B cell (primary cell): ENCODE results near the gene GRIP1. TPM values are rescaled to one million over a fixed set of nuclear protein-coding genes. Genes with fewer than 3 reads are reported as not detected.
A peak's percentile ranks its signal among the peaks of the same experiment; 100 is the strongest.

Experiments
- ATAC-seq: fragments of 200-7000 bp; cut with Tn5 transposase; one replicate; pipeline ENCODE4 v1.10.0; 2021; ENCODE audit warnings: low read depth, mild to moderate bottlenecking, moderate number of reproducible peaks, moderate library complexity
- CTCF ChIA-PET: fragments of 350-600 bp; sonication (Branson Sonifier 250); formaldehyde crosslinking; loops from one replicate; lab custom pipeline; 2021; ENCODE audit warnings: antibody characterized with exemption, inconsistent platforms; lab: Charles Lee
- POLR2A ChIA-PET: fragments of 350-600 bp; sonication (Branson Sonifier 250); formaldehyde crosslinking; loops from one replicate; lab custom pipeline; 2021; ENCODE audit warnings: antibody characterized with exemption; lab: Charles Lee
- DNase-seq: peaks from one replicate; pipeline ENCODE4 v3.0.0; 2013
- H2AFZ ChIP-seq: 2 replicates; pipeline ENCODE4 v1.6.1; 2012; ENCODE audit warnings: mild to moderate bottlenecking, low read depth, low read length; ENCODE audit not compliant: insufficient read depth, poor library complexity, severe bottlenecking
- H3K27ac ChIP-seq, 2 donors: 1 replicate in 1 of 2; 2 replicates in 1 of 2; pipeline ENCODE4 v1.5.1; 2012 to 2013; ENCODE audit warnings: low read length in 2 of 2, mild to moderate bottlenecking in 2 of 2, moderate library complexity in 1 of 2
- H3K27me3 ChIP-seq, 4 experiments: fragments of 200-600 bp in 1 of 4; sonication (generic) in 1 of 4; replicated peaks in 1 of 4; 1 replicate in 2 of 4; 2 replicates in 2 of 4; pipeline versions ENCODE4 v1.6.1 to v1.7.0; 2013 to 2016; ENCODE audit warnings: low read length in 3 of 4, mild to moderate bottlenecking in 2 of 4, mixed read lengths in 1 of 4, moderate library complexity in 1 of 4; ENCODE audit not compliant: insufficient read depth in 4 of 4, control insufficient read depth in 3 of 4; ENCODE audit errors: control extremely low read depth in 1 of 4
- H3K36me3 ChIP-seq, 2 experiments: replicated peaks in 1 of 2; 1 replicate in 1 of 2; 2 replicates in 1 of 2; pipeline versions ENCODE4 v1.6.1 to v1.7.1; 2013; ENCODE audit warnings: low read length in 1 of 2; ENCODE audit not compliant: insufficient read depth in 2 of 2, control insufficient read depth in 1 of 2; ENCODE audit errors: control extremely low read depth in 1 of 2, extremely low read depth in 1 of 2
- H3K4me1 ChIP-seq, 2 donors: fragments of 200-600 bp in 1 of 2; sonication (generic) in 1 of 2; 1 replicate in 1 of 2; 2 replicates in 1 of 2; pipeline versions ENCODE4 v1.5.1 to v1.6.1; 2013 to 2017; ENCODE audit warnings: low read length in 2 of 2; ENCODE audit not compliant: control insufficient read depth in 2 of 2, insufficient read depth in 2 of 2
- H3K4me2 ChIP-seq: replicated peaks from 2 replicates; pipeline ENCODE3; 2012; ENCODE audit warnings: mild to moderate bottlenecking, low read depth, low read length; ENCODE audit not compliant: poor library complexity, severe bottlenecking
- H3K4me3 ChIP-seq, 5 experiments: fragments of 200-600 bp in 1 of 5; sonication (generic) in 1 of 5; 1 replicate in 3 of 5; 2 replicates in 2 of 5; pipeline versions ENCODE4 v1.5.1 to v1.7.0; 2011 to 2016; ENCODE audit warnings: low read length in 4 of 5, mild to moderate bottlenecking in 4 of 5, low read depth in 2 of 5, control low read depth in 1 of 5, moderate library complexity in 1 of 5; ENCODE audit not compliant: insufficient read depth in 1 of 5; ENCODE audit errors: control extremely low read depth in 1 of 5, extremely low read depth in 1 of 5
- H3K79me2 ChIP-seq: fragments of 200-600 bp; sonication (generic); one replicate; pipeline ENCODE4 v1.6.0; 2016; ENCODE audit warnings: low read length; ENCODE audit not compliant: control insufficient read depth, insufficient read depth
- H3K9ac ChIP-seq: fragments of 200-600 bp; sonication (generic); 2 replicates; pipeline ENCODE4 v1.6.1; 2017; ENCODE audit warnings: mild to moderate bottlenecking, low read length, moderate library complexity
- H3K9me3 ChIP-seq, 3 donors: one replicate each; pipeline versions ENCODE4 v1.6.1 to v1.7.1; 2013; ENCODE audit warnings: low read length in 2 of 3; ENCODE audit not compliant: control insufficient read depth in 2 of 3, insufficient read depth in 1 of 3; ENCODE audit errors: control extremely low read depth in 1 of 3
- H4K20me1 ChIP-seq: 2 replicates; pipeline ENCODE4 v1.6.0; 2012; ENCODE audit warnings: mild to moderate bottlenecking, low read length; ENCODE audit not compliant: insufficient read depth, control insufficient read depth, poor library complexity, severe bottlenecking
- H3K27ac Mint-ChIP-seq: one replicate; pipeline ENCODE4 v1.8.0; 2021; ENCODE audit warnings: mixed read lengths
- H3K27me3 Mint-ChIP-seq: one replicate; pipeline ENCODE4 v1.8.0; 2021; ENCODE audit warnings: mixed read lengths
- H3K4me1 Mint-ChIP-seq: one replicate; pipeline ENCODE4 v1.8.0; 2021; ENCODE audit warnings: mixed read lengths
- H3K4me3 Mint-ChIP-seq: one replicate; pipeline ENCODE4 v1.8.0; 2021; ENCODE audit warnings: mixed read lengths
- H3K9me3 Mint-ChIP-seq: one replicate; pipeline ENCODE4 v1.8.0; 2022; ENCODE audit warnings: mixed read lengths; ENCODE audit not compliant: insufficient read depth
- EZH2 ChIP-seq: IDR thresholded peaks from 2 replicates; pipeline ENCODE4 v1.6.1; 2012; ENCODE audit warnings: borderline replicate concordance, low read depth, mild to moderate bottlenecking, moderate library complexity, low read length; ENCODE audit not compliant: insufficient read depth, poor library complexity, severe bottlenecking
- WGBS: methylation state at CpG from one replicate; pipeline ENCODE4 v1.1.5; 2013; ENCODE audit warnings: missing lambda C conversion rate; ENCODE audit not compliant: insufficient coverage; 5-methylcytosine and 5-hydroxymethylcytosine counted together
- intact Hi-C: fragments of 100-400 bp; cut with micrococcal nuclease; formaldehyde crosslinking; loops from one replicate; pipeline ENCODE4 v1.10.0; 2022
- polyA plus RNA-seq: library from polyadenylated mRNA; depleted of rRNA; stranded (reverse); fragments of >200 nt; gene quantifications from 2 replicates; pipeline ENCODE4 v1.2.3, GENCODE V29; 2012
- total RNA-seq, 2 donors: library from RNA; stranded (reverse); fragments of 120-200 nt in 1 of 2; gene quantifications; 1 replicate in 1 of 2; 2 replicates in 1 of 2; pipeline versions ENCODE4 v1.2.3 to v1.2.4, GENCODE V29; 2013 to 2022
- TF ChIP-seq, protein P1 (sequence below): fragments of 200-600 bp; IDR thresholded peaks from one replicate; pipeline ENCODE4 v1.8.0; 2022; ENCODE audit warnings: antibody characterized with exemption, mild to moderate bottlenecking

Gene GRIP1
- total and polyA plus RNA-seq, 2 donors (not counting 1 experiment from before 2014, with no cell fraction given): 0.22 TPM; not detected in 1

- Mint-ChIP-seq H3K27me3 (no peaks in the 10 kb centered on the region), H3K4me1 (peaks cover 46% of the 10 kb centered on the region), H3K27ac (no peak overlapping the region), H3K4me3 (peak overlapping the region; percentile 27), H3K9me3 (no peaks in the 10 kb centered on the region)
- no peaks in the 10 kb centered on the region for H3K9me3 ChIP-seq
- no peak overlapping the region for H3K27ac ChIP-seq
- ChIA-PET CTCF (interaction anchor here (1.0 to 6.4 kb wide), 3 partner anchors 11 to 331 kb away, joined by 3 to 52 read pairs (median 4); no protein-coding TSS in a partner anchor), POLR2A (no interaction called here)
- no peaks in the 10 kb centered on the region for H3K27me3 ChIP-seq
- no peak overlapping the region for H3K4me3 ChIP-seq
- H3K4me1 ChIP-seq: no peaks in the 10 kb centered on the region
- ATAC-seq (no peak), DNase-seq (no peak)
- no peak overlapping the region for H3K9ac ChIP-seq
- no peaks in the 10 kb centered on the region for H4K20me1 ChIP-seq
- intact Hi-C loops: loop anchor here (1.0 kb wide), 1 partner anchor 21 kb away; no protein-coding TSS in a partner anchor
- no peak overlapping the region for H2AFZ ChIP-seq
- WGBS: 72% methylated on average over 4 of the region's 6 CpGs
- no peaks in the 10 kb centered on the region for H3K36me3 ChIP-seq
- TF ChIP-seq, protein P1, sequence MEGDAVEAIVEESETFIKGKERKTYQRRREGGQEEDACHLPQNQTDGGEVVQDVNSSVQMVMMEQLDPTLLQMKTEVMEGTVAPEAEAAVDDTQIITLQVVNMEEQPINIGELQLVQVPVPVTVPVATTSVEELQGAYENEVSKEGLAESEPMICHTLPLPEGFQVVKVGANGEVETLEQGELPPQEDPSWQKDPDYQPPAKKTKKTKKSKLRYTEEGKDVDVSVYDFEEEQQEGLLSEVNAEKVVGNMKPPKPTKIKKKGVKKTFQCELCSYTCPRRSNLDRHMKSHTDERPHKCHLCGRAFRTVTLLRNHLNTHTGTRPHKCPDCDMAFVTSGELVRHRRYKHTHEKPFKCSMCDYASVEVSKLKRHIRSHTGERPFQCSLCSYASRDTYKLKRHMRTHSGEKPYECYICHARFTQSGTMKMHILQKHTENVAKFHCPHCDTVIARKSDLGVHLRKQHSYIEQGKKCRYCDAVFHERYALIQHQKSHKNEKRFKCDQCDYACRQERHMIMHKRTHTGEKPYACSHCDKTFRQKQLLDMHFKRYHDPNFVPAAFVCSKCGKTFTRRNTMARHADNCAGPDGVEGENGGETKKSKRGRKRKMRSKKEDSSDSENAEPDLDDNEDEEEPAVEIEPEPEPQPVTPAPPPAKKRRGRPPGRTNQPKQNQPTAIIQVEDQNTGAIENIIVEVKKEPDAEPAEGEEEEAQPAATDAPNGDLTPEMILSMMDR: no peak
- no peak for TF ChIP-seq EZH2
- no peaks in the 10 kb centered on the region for H3K79me2 ChIP-seq
- no peak overlapping the region for H3K4me2 ChIP-seq
Observed at GRCh38 chr12:66683073-66683472, 4.2 kb upstream of the GRIP1 start.

- POLR2A ChIA-PET: no interaction called here
- no peaks in the 10 kb centered on the region for H3K9me3 Mint-ChIP-seq
- no peaks in the 10 kb centered on the region for H3K27me3 Mint-ChIP-seq
- H3K4me1 Mint-ChIP-seq: peaks cover 54% of the 10 kb centered on the region
- H3K27ac Mint-ChIP-seq: peak overlapping the region; percentile 29
- 100% methylated on average over 2 of the region's 7 CpGs for WGBS
- Histone ChIP-seq H2AFZ (no peak overlapping the region), H3K27me3 (no peaks in the 10 kb centered on the region), H3K27ac (no peak overlapping the region), H3K4me2 (no peak overlapping the region), H3K36me3 (no peaks in the 10 kb centered on the region), H3K4me3 (no peak overlapping the region), H3K4me1 (no peaks in the 10 kb centered on the region), H3K9ac (no peak overlapping the region), H3K79me2 (no peaks in the 10 kb centered on the region), H3K9me3 (no peaks in the 10 kb centered on the region), H4K20me1 (no peaks in the 10 kb centered on the region)
- CTCF ChIA-PET: no interaction called here
- no peak overlapping the region for H3K4me3 Mint-ChIP-seq
- no peak for ATAC-seq
- no peak for TF ChIP-seq EZH2
- TF ChIP-seq, protein P1: no peak
- DNase-seq: no peak
- intact Hi-C loops: no loop called here
Observed at GRCh38 chr12:66679461-66680084, 697 bp upstream of the GRIP1 start.
